PFSK-1 (cell line): ENCODE measurements around the gene CLN6.

Experiments used
- POLR2AphosphoS5 ChIP-seq: IDR thresholded peaks from 2 replicates; pipeline ENCODE4 v1.6.1; 2012; ENCODE audit warnings: low read depth, mild to moderate bottlenecking, control low read depth, low read length, moderate library complexity
- REST ChIP-seq, 2 experiments: IDR thresholded peaks; 2 replicates each; pipeline versions ENCODE4 v1.6.1 to v1.8.0; 2011 to 2012; ENCODE audit warnings: low read depth in 2 of 2, low read length in 2 of 2, control low read depth in 1 of 2, inconsistent platforms in 1 of 2, mild to moderate bottlenecking in 1 of 2, moderate library complexity in 1 of 2; ENCODE audit not compliant: insufficient read depth in 1 of 2
- SIN3A ChIP-seq: IDR thresholded peaks from 2 replicates; pipeline ENCODE4 v1.6.1; 2012; ENCODE audit warnings: mild to moderate bottlenecking, low read length, moderate library complexity, borderline replicate concordance; ENCODE audit not compliant: insufficient read depth
- TAF1 ChIP-seq: IDR thresholded peaks from 2 replicates; pipeline ENCODE4 v1.6.1; 2012; ENCODE audit warnings: low read length, control low read depth, borderline replicate concordance; ENCODE audit not compliant: insufficient read depth

DNA sequence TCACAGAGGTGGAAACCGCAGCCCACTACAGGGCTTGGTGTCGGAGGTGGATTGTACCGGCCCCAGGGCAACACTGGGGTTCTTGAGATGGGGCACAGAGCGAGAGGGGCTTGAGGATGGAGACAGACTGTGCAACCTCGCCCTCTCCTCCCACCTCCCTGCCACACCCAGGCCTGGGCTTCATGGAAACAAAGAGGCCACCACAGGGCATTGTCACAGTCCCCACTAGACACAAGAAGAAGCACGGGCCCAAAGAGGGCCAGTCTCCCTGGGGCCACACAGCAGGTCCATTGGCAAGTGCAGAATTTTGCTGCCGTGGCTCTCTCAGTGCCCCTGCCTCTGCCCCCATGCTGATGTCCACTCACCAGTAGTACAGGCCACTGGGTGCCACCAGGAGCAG, 20.3 kb downstream of the CLN6 start:
- no peak for TF ChIP-seq POLR2AphosphoS5
- TF ChIP-seq REST (IDR thresholded peaks at IDR 0.05; ENCODE audit: insufficient read depth in 1 of 2, low read depth in 2 of 2, low read length in 2 of 2) = no peak
- TF ChIP-seq TAF1 = no peak
- no peak for TF ChIP-seq SIN3A
